Nephron (organoid): ENCODE measurements around the gene SBF2.
A peak's percentile ranks its signal among the peaks of the same experiment; 100 is the strongest.

Experiments used
- H3K27ac Mint-ChIP-seq, 3 experiments: 2 replicates each; pipeline ENCODE4 v1.8.0; 2020; ENCODE audit warnings: mixed read lengths in 3 of 3, mild to moderate bottlenecking in 2 of 3, moderate library complexity in 1 of 3
- H3K27me3 Mint-ChIP-seq: 2 replicates; pipeline ENCODE4 v1.8.0; 2021; ENCODE audit warnings: low read depth, mild to moderate bottlenecking, moderate library complexity, mixed read lengths
- H3K36me3 Mint-ChIP-seq: 2 replicates; pipeline ENCODE4 v1.8.0; 2020; ENCODE audit warnings: low read depth, mixed read lengths
- H3K4me1 Mint-ChIP-seq: 2 replicates; pipeline ENCODE4 v1.8.0; 2020; ENCODE audit warnings: mixed read lengths
- H3K4me3 Mint-ChIP-seq, 3 experiments: 2 replicates each; pipeline ENCODE4 v1.8.0; 2020; ENCODE audit warnings: mild to moderate bottlenecking in 3 of 3, mixed read lengths in 3 of 3, moderate library complexity in 2 of 3
- H3K9me3 Mint-ChIP-seq: 2 replicates; pipeline ENCODE4 v1.8.0; 2020; ENCODE audit warnings: mixed read lengths
- TF ChIP-seq, protein P1 (sequence below), 3 experiments: fragments of 200-600 bp; sonication (generic); IDR thresholded peaks; one replicate each; pipeline ENCODE4 v1.5.0; 2021; ENCODE audit warnings: antibody characterized with exemption in 3 of 3; ENCODE audit not compliant: unreplicated experiment in 3 of 3

Gene SBF2

GRCh38 chr11:10307400-10308200 is 13.6 kb upstream of the SBF2 start:
- TF ChIP-seq, protein P1, sequence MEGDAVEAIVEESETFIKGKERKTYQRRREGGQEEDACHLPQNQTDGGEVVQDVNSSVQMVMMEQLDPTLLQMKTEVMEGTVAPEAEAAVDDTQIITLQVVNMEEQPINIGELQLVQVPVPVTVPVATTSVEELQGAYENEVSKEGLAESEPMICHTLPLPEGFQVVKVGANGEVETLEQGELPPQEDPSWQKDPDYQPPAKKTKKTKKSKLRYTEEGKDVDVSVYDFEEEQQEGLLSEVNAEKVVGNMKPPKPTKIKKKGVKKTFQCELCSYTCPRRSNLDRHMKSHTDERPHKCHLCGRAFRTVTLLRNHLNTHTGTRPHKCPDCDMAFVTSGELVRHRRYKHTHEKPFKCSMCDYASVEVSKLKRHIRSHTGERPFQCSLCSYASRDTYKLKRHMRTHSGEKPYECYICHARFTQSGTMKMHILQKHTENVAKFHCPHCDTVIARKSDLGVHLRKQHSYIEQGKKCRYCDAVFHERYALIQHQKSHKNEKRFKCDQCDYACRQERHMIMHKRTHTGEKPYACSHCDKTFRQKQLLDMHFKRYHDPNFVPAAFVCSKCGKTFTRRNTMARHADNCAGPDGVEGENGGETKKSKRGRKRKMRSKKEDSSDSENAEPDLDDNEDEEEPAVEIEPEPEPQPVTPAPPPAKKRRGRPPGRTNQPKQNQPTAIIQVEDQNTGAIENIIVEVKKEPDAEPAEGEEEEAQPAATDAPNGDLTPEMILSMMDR (IDR thresholded peaks at IDR 0.05; ENCODE audit: unreplicated experiment in 3 of 3), result peak; percentile 97 to 99 (median 99)
- no peaks in the 10 kb centered on the region for H3K36me3 Mint-ChIP-seq
- peak overlapping the region; percentile 72 to 86 (median 83) for H3K27ac Mint-ChIP-seq
- peak overlapping the region; percentile 82 to 92 (median 85) for H3K4me3 Mint-ChIP-seq
- peaks cover 51% of the 10 kb centered on the region for H3K4me1 Mint-ChIP-seq
- H3K9me3 Mint-ChIP-seq, result no peaks in the 10 kb centered on the region
- peaks cover 70% of the 10 kb centered on the region for H3K27me3 Mint-ChIP-seq

DNA sequence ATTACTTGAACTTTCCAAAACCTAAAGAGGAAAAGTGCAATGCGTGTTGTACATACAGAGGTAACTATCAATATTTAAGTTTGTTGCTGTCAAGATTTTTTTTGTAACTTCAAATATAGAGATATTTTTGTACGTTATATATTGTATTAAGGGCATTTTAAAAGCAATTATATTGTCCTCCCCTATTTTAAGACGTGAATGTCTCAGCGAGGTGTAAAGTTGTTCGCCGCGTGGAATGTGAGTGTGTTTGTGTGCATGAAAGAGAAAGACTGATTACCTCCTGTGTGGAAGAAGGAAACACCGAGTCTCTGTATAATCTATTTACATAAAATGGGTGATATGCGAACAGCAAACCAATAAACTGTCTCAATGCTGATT is 13.0 kb upstream of the SBF2 start:
- H3K27me3 Mint-ChIP-seq, result peaks cover 76% of the 10 kb centered on the region
- TF ChIP-seq, protein P1 (IDR thresholded peaks at IDR 0.05; ENCODE audit: unreplicated experiment in 3 of 3), result no peak
- no peaks in the 10 kb centered on the region for H3K9me3 Mint-ChIP-seq
- peak overlapping the region; percentile 82 to 92 (median 85) for H3K4me3 Mint-ChIP-seq
- H3K27ac Mint-ChIP-seq, result peak overlapping the region; percentile 4 to 20 (median 8)
- H3K36me3 Mint-ChIP-seq, result no peaks in the 10 kb centered on the region
- H3K4me1 Mint-ChIP-seq, result peaks cover 53% of the 10 kb centered on the region

GRCh38 chr11:10305964-10306918 is 12.2 kb upstream of the SBF2 start:
- Mint-ChIP-seq H3K4me3 (peak overlapping the region; percentile 82 to 92 (median 85)), H3K27me3 (peaks cover 80% of the 10 kb centered on the region), H3K9me3 (no peaks in the 10 kb centered on the region), H3K36me3 (no peaks in the 10 kb centered on the region), H3K4me1 (peaks cover 57% of the 10 kb centered on the region), H3K27ac (peak overlapping the region in 2 of 3 experiments; percentile 48 to 66)
- TF ChIP-seq, protein P1 (IDR thresholded peaks at IDR 0.05; ENCODE audit: unreplicated experiment in 3 of 3), result no peak

DNA sequence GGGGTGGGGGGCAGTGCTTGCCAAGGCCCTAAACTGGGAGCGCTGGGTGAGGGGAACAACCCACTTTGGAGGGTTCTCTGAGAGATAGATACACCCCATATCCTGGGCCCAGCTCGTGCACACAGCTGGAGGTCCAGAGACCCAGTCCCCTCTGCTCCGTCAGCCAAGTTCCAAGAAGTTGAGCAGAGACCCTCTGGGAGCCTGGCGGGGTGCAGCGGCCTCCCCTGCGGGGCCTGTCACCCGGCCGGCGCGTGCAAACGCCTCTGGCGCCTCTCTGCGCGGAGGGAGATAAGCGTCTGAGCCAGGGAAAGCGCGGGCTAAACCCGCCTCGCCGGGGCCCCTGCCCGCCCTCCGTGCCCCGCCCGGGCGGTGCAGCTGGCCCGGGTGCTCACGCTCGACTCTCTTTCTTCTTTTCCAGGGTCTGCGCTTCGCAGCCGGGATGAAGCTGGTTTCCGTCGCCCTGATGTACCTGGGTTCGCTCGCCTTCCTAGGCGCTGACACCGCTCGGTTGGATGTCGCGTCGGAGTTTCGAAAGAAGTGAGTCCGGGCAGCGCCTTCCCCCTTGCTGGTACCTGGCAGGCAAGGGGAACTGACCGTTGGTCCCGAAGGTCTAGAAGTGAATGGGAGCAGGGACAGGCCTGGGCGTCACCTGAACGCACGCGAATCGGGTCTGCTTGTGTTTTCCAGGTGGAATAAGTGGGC is 11.4 kb upstream of the SBF2 start:
- peaks cover 54% of the 10 kb centered on the region for H3K4me1 Mint-ChIP-seq
- H3K4me3 Mint-ChIP-seq, result peak overlapping the region; percentile 92 to 100 (median 95)

More for the DNA sequence above, 11.4 kb upstream of the SBF2 start:
- Mint-ChIP-seq H3K27ac (peak overlapping the region in 2 of 3 experiments; percentile 71 to 94), H3K9me3 (no peaks in the 10 kb centered on the region), H3K27me3 (peaks cover 86% of the 10 kb centered on the region), H3K36me3 (no peaks in the 10 kb centered on the region)
- TF ChIP-seq, protein P1 (IDR thresholded peaks at IDR 0.05; ENCODE audit: unreplicated experiment in 3 of 3), result no peak
